Right lobe of liver (tissue), 4 donors: Measurements from ENCODE around the gene MED25.

Experiments used
- POLR2A ChIP-seq: fragments of 450-650 bp; IDR thresholded peaks from one replicate; pipeline ENCODE4 v1.6.1; 2017; ENCODE audit warnings: antibody characterized with exemption, mild to moderate bottlenecking
- TF ChIP-seq, protein P1 (sequence below), 4 donors: fragments of 200-600 bp in 3 of 4; fragments of 450-650 bp in 1 of 4; IDR thresholded peaks; one replicate each; pipeline versions ENCODE4 v1.5.1 to v1.8.0; 2016 to 2022; ENCODE audit warnings: antibody characterized with exemption in 4 of 4, mild to moderate bottlenecking in 2 of 4
- donor health status: DM: no; HTN: no; CAD: no.
- donor health status: DM: no; HTN: no; CAD: no.
- donor health status: DM: no; HTN: yes; CAD: no.

DNA sequence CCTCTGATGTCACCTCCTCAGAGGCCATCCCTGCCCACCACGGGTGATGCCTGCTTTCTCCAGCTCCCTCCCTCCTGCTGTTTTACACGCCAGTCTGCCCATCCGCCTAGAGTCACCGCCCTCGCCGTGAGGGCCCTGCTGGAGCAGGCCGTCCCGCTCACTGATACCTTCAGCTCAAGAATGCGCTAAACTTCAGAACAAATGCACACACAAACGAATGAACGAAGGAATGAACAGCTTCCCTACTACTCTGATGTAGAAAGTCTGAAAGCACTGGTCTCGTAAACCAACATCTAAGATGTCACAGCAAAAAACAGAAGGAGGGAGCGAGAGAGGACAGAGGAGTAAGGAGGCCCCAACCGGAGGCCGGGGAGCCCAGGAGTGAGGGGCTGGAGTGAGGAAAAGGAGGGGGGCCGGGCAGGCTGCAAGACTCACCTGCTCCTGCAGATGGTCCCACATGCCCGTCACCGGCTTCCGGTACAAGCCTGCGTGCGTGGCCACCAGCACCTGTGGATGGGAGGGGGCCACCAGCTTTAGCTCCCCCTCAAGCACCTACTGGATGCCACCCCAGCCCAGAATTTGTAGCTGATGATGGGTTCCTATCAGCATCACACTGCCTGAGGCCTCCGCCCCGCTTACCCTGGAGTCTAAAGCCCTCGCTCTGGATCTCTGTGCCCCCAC lies 45.3 kb downstream of the MED25 start:
- TF ChIP-seq, protein P1, sequence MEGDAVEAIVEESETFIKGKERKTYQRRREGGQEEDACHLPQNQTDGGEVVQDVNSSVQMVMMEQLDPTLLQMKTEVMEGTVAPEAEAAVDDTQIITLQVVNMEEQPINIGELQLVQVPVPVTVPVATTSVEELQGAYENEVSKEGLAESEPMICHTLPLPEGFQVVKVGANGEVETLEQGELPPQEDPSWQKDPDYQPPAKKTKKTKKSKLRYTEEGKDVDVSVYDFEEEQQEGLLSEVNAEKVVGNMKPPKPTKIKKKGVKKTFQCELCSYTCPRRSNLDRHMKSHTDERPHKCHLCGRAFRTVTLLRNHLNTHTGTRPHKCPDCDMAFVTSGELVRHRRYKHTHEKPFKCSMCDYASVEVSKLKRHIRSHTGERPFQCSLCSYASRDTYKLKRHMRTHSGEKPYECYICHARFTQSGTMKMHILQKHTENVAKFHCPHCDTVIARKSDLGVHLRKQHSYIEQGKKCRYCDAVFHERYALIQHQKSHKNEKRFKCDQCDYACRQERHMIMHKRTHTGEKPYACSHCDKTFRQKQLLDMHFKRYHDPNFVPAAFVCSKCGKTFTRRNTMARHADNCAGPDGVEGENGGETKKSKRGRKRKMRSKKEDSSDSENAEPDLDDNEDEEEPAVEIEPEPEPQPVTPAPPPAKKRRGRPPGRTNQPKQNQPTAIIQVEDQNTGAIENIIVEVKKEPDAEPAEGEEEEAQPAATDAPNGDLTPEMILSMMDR (IDR thresholded peaks at IDR 0.05), result no peak
- no peak for TF ChIP-seq POLR2A
